C4-2B (cell line): ENCODE measurements around the gene ANK3.

ENCODE experiments used
- CTCF ChIP-seq: fragments of 450-650 bp; conservative IDR thresholded peaks from 2 replicates; pipeline ENCODE4 v1.5.1; 2017; ENCODE audit warnings: mild to moderate bottlenecking
- ZFX ChIP-seq: fragments of 450-650 bp; IDR thresholded peaks from 2 replicates; pipeline ENCODE4 v1.6.1; 2017

- TF ChIP-seq CTCF (no peak), ZFX (no peak)
Observed at GRCh38 chr10:60368875-60369546, 20.7 kb downstream of the ANK3 start.
